D721Med (cell line): ENCODE results near the gene COL5A2.

Source experiments
- DNase-seq: peaks from one replicate; pipeline ENCODE4 v3.0.0; 2011; ENCODE audit warnings: low spot score; ENCODE audit not compliant: insufficient read length
- FAIRE-seq: peaks from 2 replicates; lab custom pipeline; 2011; peaks lifted over from hg19 to GRCh38; lab: Jason Lieb, UNC
- CTCF ChIP-seq: IDR thresholded peaks from 2 replicates; pipeline ENCODE4 v1.5.1; 2012; ENCODE audit warnings: mild to moderate bottlenecking, control low read depth; ENCODE audit not compliant: insufficient read depth; ENCODE audit errors: missing control alignments

Gene COL5A2

DNA sequence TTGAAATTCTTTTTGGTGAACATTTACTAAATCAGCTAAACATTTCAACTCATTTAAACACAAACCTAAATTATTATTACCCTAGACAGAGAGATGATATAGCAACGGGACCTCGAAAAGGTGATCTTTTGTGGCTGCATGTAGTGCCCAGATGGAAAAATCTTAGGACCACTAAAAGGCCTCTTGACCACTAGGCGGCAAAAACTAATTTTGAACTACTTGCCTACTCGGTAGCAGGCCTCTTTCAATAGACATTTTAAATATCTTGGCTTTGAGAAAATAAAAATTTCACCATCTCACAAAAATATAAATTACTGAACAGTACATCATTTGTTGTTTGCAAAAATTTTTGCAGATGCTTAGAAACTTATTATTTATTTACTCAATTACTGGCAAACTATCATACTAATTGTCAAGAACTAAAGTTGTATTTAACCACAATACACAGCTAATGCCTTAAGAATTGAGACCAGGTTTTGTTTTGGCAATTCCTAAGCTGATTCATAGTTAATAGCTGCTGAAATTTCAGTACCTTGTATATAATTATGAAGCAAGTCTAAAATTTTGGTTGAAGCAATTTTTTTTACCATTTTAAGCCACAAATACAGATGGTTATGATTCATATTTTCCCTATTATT, 196.0 kb downstream of the COL5A2 start:
- FAIRE-seq (no peak), DNase-seq (no peak)
- peak; percentile 30 for TF ChIP-seq CTCF
